Mucosa of stomach (tissue), 1 donor: ENCODE data around the gene MPPE1.

Experiments
- H3K27me3 ChIP-seq: one replicate; pipeline ENCODE4 v1.7.0; 2013; ENCODE audit warnings: mild to moderate bottlenecking, low read length; ENCODE audit not compliant: control insufficient read depth, insufficient read depth
- H3K36me3 ChIP-seq: one replicate; pipeline ENCODE4 v1.7.0; 2013; ENCODE audit warnings: low read length; ENCODE audit not compliant: control insufficient read depth, insufficient read depth
- H3K4me1 ChIP-seq: one replicate; pipeline ENCODE4 v1.7.0; 2013; ENCODE audit warnings: mild to moderate bottlenecking, low read length; ENCODE audit not compliant: control insufficient read depth, insufficient read depth
- H3K4me3 ChIP-seq: one replicate; pipeline ENCODE4 v1.7.0; 2013; ENCODE audit warnings: low read length
- H3K9ac ChIP-seq: one replicate; pipeline ENCODE4 v1.7.0; 2013; ENCODE audit warnings: mild to moderate bottlenecking, low read length, moderate library complexity
- H3K9me3 ChIP-seq: one replicate; pipeline ENCODE4 v1.7.0; 2013; ENCODE audit warnings: mild to moderate bottlenecking, low read length, moderate library complexity; ENCODE audit not compliant: control insufficient read depth
- donor health status: Pancreatic carcinoma.

Gene MPPE1

GRCh38 chr18:11872479-11873136 is 35.5 kb downstream of the MPPE1 start:
- Histone ChIP-seq H3K4me1 (peaks cover 4% of the 10 kb centered on the region), H3K9ac (no peak overlapping the region), H3K4me3 (no peak overlapping the region), H3K9me3 (no peaks in the 10 kb centered on the region), H3K36me3 (no peaks in the 10 kb centered on the region), H3K27me3 (no peaks in the 10 kb centered on the region)

DNA sequence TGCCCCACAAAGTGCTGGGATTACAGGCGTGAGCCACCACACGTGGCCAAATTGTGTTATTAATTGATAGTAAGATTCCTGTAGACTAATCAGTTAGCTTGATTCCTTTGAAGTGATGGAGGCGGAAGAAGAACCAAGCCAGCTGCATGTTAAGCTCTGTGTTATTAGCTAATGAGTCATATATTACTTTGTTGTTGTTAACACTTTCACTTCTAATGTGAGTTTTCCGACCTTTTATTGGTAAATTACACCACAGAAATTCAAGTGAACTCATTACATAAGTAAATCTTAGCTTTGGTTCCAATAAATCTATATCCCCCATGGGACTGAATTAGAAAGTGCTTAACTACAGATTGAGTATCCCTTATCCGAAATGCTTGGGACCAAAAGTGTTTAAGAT is 36.6 kb downstream of the MPPE1 start:
- H3K27me3 ChIP-seq = no peaks in the 10 kb centered on the region
- H3K36me3 ChIP-seq = no peaks in the 10 kb centered on the region

DNA sequence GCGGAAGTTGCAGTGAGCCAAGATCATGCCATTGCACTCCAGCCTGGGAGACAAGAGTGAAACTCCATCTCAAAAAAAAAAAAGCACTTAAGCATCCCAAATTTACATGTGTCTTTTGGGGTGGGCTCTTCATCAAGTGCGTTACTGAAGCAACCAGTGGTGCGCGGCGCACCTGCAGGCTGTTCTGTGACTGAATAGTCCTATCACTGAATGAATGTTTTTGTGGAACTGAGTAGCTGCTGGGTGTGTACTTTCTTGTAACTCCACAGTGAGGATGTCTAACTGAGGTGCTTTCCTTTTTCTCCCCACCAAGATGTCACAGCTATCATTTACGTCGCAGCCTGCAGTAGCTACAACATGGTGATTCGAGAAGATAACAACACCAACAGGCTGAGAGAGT is 39.9 kb downstream of the MPPE1 start:
- Histone ChIP-seq H3K9me3 (no peaks in the 10 kb centered on the region), H3K36me3 (no peaks in the 10 kb centered on the region), H3K4me1 (peaks cover 4% of the 10 kb centered on the region), H3K27me3 (no peaks in the 10 kb centered on the region), H3K9ac (no peak overlapping the region), H3K4me3 (no peak overlapping the region)

More for the DNA sequence above, 36.6 kb downstream of the MPPE1 start:
- no peaks in the 10 kb centered on the region for H3K9me3 ChIP-seq
- H3K4me1 ChIP-seq = peaks cover 4% of the 10 kb centered on the region
- no peak overlapping the region for H3K4me3 ChIP-seq
- H3K9ac ChIP-seq = no peak overlapping the region

DNA sequence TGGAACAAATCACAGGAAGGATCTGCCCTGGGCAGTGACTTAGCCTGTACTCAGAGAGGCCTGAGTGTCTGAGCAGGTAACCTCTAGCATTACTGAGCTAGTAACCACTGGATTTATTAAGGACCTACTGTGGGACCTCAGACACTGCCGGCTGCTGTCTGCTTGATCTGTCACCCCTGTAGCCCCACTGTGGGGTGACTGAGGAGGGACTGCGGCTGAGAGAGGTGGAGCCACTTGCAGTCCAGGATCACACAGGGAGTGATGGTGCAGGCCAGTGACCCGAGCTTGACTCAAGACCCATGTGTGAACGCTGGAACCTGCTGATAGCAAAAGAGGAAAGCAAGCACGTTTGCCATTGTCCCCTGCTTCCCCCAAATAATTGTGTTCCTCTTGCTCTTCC is 41.4 kb downstream of the MPPE1 start:
- Histone ChIP-seq H3K4me1 (peaks cover 11% of the 10 kb centered on the region), H3K36me3 (no peaks in the 10 kb centered on the region), H3K9ac (no peak overlapping the region), H3K4me3 (no peak overlapping the region), H3K9me3 (no peaks in the 10 kb centered on the region), H3K27me3 (no peaks in the 10 kb centered on the region)

GRCh38 chr18:11866329-11866728 is 41.8 kb downstream of the MPPE1 start:
- H3K9me3 ChIP-seq = no peaks in the 10 kb centered on the region
- H3K27me3 ChIP-seq = no peaks in the 10 kb centered on the region
- H3K4me3 ChIP-seq = no peak overlapping the region
- H3K4me1 ChIP-seq = peaks cover 12% of the 10 kb centered on the region
- H3K36me3 ChIP-seq = no peaks in the 10 kb centered on the region
- H3K9ac ChIP-seq = no peak overlapping the region

DNA sequence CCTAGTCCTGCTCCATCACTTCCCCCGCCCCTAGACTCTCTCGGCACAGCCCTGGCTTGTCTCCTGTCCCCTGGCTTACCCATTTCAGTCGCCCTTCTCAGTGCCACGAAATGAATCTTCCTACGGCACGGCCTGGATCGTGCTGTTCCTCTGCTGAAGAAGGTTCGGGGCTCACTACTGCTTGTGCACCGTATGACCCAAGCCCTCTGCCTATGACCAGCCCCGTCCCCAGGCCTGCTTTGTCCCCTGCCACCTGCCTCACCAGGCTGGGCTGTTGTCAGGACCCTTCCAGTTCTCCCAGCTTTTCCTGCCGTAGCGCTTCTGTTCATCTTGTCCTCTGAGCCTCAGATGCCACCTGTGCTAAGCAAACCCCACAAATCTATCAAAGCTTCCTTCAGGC is 43.0 kb downstream of the MPPE1 start:
- H3K9ac ChIP-seq = no peak overlapping the region
- no peak overlapping the region for H3K4me3 ChIP-seq
- H3K27me3 ChIP-seq = no peaks in the 10 kb centered on the region
- no peaks in the 10 kb centered on the region for H3K9me3 ChIP-seq
- no peaks in the 10 kb centered on the region for H3K36me3 ChIP-seq
- peaks cover 13% of the 10 kb centered on the region for H3K4me1 ChIP-seq

DNA sequence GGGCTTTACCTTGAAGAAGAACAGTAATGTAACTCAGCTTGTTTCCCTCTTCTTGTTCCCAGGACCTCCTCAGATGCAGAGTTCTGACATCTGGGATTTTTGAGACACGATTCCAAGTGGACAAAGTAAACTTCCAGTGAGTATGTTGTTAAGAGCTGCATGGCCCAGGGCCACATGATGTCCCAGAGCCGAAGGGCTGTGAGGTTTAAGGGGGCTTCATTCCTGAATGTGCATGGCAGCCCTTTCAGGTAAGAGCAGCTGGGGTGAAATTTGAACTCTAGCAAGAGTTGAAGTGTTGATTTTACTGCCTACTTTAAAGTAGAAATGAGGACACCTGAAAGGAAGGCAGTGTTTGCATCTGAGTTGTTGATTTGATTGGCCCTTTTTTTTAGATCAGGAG is 43.6 kb downstream of the MPPE1 start:
- Histone ChIP-seq H3K9me3 (no peaks in the 10 kb centered on the region), H3K36me3 (no peaks in the 10 kb centered on the region), H3K4me3 (no peak overlapping the region), H3K4me1 (peaks cover 19% of the 10 kb centered on the region), H3K27me3 (no peaks in the 10 kb centered on the region), H3K9ac (no peak overlapping the region)

GRCh38 chr18:11862468-11863137 is 45.5 kb downstream of the MPPE1 start:
- no peak overlapping the region for H3K9ac ChIP-seq
- peaks cover 23% of the 10 kb centered on the region for H3K4me1 ChIP-seq
- H3K27me3 ChIP-seq = no peaks in the 10 kb centered on the region
- H3K9me3 ChIP-seq = no peaks in the 10 kb centered on the region
- H3K4me3 ChIP-seq = no peak overlapping the region
- no peaks in the 10 kb centered on the region for H3K36me3 ChIP-seq

DNA sequence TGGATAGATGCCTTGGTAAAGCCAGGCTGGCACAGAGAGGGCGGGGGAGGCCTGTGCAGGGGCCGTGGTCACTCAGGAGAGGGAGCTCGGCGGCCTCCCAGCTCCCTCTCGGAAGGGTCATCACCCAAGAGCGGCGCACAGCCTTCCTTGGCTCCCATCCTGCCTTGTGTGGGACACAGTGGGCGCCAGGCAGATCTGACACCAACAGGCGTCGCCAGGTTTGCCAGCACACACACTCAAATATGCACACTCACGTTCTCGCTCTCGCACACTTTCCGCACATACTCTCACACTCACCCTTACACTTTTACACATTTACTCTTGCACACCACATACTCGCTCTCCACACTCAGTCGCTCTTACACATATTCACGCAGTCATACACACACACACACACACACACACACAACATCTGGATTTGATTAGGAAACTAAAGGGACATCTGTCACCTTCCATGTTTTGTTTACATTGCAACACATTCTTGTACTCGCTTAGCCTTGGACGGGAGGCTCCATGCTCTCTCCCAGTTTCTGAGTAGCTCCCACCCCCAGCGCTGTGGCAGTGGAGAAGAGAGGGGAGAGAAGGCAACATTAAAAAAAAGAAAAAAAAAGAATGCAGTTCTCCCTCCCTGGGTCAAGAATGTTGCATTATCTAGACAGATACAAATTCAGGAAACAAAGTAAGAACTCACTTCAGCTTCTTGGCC is 46.4 kb downstream of the MPPE1 start:
- H3K9me3 ChIP-seq = no peaks in the 10 kb centered on the region

DNA sequence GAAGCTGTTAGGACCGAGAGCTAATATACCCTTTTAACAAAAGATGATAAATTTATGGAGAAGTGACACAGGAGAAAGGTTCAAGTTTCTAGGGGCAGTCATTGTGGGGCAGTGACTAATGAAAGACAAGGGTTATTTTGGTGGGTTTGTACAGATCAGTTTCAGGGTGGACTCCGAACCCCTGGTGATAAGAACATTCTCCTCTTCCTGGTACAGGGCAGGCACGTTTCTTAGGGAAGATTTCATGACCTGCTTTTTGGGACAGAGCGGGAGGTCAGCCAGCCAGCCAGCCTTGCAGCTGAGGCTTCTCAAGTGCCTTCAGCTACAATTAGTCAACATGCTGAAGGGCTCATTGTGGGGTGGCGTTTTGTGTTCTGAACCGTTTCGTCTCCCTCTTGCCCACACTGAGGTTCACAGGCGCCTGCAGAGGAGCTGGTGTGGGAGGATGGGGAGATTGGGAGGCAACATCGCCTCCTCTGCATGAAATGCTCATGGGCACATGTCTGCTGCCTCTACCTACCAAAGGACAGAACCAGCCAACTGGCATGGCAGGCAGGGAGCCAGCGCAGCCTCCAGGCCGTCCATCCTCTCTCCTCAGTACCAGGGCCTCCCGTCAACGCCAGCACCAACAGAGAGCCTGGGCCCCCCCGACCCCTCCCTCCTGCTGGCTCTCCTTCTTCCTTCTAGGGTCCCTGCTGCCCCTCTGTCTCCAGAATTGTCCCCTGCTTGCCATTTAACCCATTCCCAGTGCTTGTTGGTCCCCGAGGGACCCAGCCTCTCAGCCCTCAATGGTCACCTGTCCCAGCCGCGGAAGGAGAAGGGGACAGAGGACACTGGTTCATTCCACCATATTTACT is 47.3 kb downstream of the MPPE1 start:
- H3K27me3 ChIP-seq = no peaks in the 10 kb centered on the region
- H3K4me1 ChIP-seq = peaks cover 41% of the 10 kb centered on the region
- no peaks in the 10 kb centered on the region for H3K9me3 ChIP-seq
- H3K9ac ChIP-seq = no peak overlapping the region
- H3K36me3 ChIP-seq = no peaks in the 10 kb centered on the region
- H3K4me3 ChIP-seq = no peak overlapping the region

More for the DNA sequence above, 46.4 kb downstream of the MPPE1 start:
- H3K36me3 ChIP-seq = no peaks in the 10 kb centered on the region
- H3K27me3 ChIP-seq = no peaks in the 10 kb centered on the region
- H3K9ac ChIP-seq = no peak overlapping the region
- H3K4me1 ChIP-seq = peaks cover 31% of the 10 kb centered on the region
- H3K4me3 ChIP-seq = no peak overlapping the region

DNA sequence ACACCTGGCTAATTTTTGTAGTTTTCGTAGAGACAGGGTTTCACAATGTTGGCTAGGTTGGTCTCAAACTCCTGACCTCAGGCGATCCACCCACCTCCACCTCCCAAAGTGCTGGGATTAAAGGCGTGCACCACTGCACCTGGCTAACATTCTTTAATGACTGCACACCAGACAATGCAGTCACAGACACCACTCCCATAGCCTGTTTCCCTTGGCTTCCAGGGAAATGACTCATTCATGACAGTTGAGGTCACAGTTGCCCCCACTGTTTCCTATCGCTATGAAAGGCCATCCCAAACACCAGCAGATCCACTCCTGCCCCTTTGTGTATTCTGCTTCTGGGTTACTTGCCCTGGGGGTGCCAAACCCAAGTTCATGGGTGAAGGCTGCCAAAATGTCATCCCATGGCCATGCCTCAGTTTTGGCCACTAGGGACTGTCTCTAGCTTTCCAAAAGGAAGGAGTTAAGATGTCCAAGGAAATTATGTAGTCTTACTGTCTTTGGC is 48.2 kb downstream of the MPPE1 start:
- Histone ChIP-seq H3K4me3 (no peak overlapping the region), H3K9me3 (no peaks in the 10 kb centered on the region), H3K36me3 (no peaks in the 10 kb centered on the region), H3K4me1 (peaks cover 43% of the 10 kb centered on the region), H3K27me3 (no peaks in the 10 kb centered on the region), H3K9ac (no peak overlapping the region)
